ENCODE data around the gene SAP30BP.
"Not testable (repeated sequence)": the region's sequence is repeated elsewhere in the genome, so short reads cannot be mapped to it uniquely, and the experiment has no call there.

Gene SAP30BP

DNA sequence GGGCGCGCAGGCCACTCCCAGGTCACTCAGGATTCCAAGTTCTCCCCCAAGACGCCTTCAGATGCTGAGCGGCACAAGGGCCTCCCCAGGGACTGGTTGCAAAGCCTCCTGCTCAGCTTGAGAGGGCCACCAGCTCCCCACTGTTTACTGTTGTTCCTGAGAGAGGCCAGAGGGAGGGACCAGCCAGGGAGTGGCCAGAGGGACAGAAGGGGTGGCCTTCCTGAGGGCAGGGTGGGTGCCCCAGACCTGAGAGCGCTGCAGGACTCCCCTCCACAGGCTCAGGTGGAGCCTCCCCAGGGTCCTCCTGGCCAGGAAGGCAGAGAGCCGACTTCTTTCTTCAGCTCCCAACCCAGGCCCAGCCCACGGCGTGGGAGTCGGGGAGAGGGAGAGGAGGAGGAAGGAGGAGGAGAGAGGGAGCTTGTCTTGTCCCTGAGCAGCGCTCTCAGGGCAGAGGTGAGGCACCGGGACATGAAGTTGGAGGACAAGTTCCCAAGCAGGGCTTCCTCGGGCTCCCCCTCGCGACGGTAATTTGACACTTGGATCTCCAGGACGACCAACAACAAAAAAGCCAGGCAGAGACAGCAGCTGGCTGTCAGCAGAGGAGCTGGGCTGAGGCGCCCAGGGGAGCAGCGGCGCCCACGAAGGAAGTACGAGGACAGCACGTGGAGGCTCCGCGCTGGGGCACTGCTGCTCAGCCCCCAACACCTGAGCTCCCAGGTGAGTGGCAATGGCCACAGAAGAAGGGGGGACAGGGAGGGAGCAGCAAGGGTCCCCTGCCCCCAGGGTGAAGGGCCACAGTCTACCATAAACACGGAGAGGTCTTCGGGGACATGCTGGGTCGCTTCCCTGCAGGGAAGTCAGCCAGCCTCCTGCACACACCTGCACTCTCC, 33.4 kb upstream of the SAP30BP start:
- DNase-seq (ENCODE audit: low read depth, low spot score) = peak; percentile 97

DNA sequence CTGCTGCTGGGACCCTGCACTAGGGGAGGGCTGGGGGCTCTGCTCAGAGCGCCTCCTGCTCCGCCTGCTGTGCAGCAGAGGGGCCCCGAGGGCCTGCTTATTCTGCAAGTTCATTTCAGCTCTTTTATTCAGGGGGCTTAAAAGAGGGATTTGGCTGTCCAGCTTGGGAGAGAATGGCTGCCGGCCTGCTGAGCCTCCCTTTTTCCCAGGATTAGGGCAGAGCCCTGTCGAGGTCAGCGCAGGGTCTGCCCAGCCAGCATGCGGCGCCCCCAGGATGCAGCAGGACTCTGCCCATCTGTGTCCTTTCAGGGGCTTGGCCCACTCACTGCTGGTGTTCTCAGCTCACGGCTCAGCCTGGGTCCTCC, 32.8 kb upstream of the SAP30BP start:
- DNase-seq (ENCODE audit: low read depth, low spot score) = no peak

DNA sequence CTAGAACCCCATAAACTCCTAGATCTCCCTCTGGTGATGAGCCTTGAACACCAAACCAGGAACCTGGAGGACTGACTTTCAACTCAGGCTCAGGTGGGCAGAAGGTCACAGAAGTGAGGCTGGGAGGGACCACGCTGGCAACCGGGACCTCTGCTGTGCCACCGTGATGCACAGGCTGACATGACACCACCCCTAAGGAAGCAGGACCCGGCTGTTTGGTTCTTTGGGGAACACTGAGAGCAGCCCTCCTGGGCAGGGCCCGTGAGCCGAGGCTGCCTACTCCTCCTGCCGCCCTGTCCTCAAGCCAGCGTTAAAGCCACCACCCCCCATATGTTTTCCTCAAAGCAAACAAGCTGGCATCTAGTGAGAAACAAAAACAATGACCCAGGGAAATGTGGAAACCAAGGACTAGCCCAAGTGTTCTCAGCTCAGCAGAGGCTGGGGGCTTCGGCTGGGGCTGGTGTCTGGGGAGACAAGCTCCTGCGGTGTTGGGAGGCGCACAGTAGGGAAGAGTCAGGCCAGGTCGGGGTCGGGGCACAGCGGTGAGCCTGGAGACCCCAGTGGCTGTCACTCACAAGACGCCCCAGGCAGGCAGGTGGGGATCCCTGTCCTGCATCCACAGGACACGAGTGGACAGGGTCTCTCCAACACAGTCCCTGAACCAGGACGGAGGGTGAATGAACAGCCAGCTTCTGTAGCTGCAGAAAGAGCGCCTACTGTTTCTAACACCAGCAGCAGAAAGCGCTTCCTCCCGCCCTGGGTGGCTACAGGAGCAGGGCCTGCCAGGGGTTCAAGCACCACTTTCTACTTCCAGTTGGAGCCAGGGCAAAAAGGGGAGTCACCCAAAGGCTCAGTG, 32.2 kb upstream of the SAP30BP start:
- DNase-seq (ENCODE audit: low read depth, low spot score) = no peak

DNA sequence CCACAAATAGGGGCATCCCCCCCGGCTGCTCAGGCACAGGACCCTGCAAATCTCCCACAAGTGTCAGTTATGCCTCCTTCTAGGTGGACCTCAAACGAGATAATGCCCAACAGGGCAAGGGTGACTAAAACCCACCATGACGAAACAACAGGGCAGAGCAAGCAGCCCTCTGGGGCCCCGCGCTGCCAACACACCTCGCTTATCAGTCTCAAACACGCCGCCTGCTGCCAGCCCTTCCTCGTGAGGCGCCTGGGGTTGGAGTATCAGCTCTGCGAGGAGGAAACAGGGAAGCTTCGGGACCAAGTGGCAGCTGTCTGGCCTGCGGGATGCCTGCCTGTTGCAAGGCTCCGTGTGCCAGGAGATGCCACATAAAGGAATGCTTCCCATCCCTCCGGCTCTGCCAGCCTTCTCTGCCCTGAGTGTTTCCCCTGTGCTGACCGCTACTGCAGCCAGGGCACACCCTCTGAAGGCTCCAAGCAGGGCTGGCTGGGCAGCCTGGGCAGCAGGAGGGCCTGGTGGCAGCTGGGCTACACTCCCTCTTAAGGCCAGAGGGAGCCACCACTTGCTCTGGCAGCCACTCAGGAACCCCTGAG, 31.4 kb upstream of the SAP30BP start:
- DNase-seq (ENCODE audit: low read depth, low spot score) = no peak

DNA sequence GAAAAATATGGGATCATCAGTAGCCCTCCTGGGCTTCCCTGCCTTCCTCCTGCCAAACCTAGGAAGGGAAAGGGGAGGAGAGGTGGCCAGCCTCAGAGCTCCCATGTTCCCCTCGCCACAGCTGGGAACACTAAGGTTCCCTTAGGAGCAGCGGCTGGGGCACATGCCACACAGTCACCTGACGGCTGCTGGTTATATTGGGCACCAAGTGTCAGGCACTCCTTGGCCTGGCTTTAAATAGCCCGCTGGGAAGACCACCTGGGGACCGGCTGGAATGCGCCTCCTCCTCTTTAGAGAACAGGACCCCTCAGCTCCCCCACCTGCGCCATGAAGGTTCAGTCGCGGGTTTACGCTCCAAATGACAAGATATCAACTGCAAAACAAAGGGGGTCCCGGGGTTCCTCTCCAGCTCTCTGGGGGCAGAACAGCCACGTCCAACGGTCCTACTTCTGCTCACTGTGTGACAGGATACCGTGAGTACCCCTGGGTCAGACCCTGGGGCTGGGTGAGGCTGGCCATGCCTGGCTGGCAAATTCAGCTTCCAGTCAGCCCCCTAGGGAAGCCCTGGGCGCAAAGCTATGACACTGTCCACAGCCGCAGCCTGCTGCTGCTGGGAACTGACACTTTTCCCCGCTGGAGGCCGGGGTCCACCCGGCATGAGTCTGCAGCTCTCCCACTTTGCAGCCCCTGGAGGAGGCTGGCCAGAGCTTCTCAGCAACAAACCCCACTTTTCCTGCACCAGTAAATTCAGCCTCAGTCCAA, 30.6 kb upstream of the SAP30BP start:
- no peak for DNase-seq (ENCODE audit: low read depth, low spot score)

DNA sequence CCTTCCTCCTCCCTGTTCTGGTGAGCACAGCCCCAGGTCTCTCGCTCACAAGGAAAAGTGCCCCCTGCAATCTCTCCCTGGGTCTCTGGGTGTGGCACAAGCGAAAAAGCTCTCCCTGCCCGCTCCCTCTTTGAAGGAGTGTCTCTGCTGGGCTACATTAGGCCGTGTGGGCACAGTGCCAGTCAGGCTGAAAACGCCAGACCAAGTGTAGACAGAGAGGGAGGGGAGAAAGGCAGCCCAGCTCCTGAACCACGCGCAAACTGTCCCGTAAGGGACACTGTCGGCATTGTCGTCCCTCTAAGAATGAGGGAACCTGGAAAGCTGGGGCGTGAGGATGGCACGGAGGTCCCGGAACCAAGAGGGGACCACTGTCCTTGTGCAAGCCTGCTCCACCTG, 30.0 kb upstream of the SAP30BP start:
- DNase-seq (ENCODE audit: low read depth, low spot score) = no peak

DNA sequence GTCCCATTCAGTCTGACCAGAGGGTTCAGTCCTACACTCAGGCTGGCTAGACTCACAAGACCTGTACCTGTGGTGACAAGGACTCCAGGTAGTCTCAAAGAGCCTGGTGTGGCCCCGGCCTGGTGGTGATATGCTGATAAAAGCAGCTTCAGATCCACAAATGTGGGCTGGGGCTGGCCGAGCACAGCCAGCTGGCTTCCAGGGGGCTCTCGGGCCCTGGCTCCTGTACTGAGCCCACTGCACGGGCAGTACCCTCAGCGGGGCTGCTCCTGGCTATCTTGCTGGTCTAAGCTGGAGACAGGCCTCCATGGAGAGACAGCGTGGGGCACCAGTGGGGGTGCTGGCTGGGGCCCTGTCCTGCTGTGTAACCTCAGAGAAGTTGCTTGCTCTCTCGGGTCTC, 29.6 kb upstream of the SAP30BP start:
- DNase-seq (ENCODE audit: low read depth, low spot score) = no peak

DNA sequence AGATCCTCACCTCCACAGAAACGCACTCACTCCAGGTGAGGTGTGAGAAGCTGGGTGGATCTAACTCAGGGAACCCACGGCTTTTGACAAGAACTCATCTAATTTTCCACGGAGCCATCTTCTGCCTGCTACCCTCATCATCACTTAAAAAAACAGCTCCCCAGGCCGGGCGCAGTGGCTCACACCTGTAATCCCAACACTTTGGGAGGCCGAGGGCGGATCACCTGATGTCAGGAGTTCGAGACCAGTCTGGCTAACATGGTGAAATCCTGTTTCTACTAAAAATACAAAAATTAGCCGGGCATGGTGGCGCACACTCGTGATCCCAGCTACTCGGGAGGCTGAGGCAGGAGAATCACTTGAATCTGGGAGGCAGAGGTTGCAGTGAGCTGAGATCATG, 29.1 kb upstream of the SAP30BP start:
- not testable (repeated sequence) for DNase-seq (ENCODE audit: low read depth, low spot score)

DNA sequence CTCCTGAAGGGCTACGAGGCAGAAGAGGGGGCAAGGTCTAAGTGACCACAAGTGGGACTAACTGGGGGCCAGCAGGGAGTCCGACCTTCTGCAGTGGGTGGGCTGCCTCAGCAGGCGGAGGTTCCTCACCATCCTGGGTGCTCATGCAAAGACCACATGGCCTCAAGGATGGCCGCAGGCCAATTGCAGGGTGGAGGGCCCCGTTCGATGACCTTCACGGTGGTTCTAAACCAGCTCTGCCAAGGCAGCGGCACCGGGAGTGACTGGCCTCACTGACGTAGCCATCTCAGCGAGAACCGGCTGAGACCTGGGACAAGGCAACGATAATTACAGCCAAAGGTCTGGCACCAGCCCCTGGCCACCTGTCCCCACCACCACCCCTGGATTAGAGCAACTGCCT, 28.2 kb upstream of the SAP30BP start:
- DNase-seq (ENCODE audit: low read depth, low spot score) = no peak

DNA sequence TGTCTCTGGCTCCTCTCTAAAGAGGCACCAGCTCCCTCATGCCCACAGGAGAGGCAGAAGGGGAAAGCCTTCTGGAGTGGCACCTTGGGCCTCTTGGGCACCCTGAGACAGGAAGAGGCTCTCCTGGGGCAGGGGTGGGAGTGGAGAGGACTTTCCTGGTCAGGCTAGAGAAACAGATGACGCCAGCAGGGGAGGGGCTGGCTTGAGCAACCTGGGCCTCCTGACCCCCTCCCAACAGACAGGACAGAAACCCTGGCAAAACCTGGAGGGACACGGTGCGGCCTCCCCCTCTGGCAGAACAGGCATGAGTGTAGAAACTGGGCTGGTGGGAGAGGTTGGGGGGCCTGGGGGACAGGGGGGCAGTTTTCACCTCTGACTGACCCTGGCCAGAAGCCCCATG, 27.8 kb upstream of the SAP30BP start:
- DNase-seq (ENCODE audit: low read depth, low spot score) = no peak

DNA sequence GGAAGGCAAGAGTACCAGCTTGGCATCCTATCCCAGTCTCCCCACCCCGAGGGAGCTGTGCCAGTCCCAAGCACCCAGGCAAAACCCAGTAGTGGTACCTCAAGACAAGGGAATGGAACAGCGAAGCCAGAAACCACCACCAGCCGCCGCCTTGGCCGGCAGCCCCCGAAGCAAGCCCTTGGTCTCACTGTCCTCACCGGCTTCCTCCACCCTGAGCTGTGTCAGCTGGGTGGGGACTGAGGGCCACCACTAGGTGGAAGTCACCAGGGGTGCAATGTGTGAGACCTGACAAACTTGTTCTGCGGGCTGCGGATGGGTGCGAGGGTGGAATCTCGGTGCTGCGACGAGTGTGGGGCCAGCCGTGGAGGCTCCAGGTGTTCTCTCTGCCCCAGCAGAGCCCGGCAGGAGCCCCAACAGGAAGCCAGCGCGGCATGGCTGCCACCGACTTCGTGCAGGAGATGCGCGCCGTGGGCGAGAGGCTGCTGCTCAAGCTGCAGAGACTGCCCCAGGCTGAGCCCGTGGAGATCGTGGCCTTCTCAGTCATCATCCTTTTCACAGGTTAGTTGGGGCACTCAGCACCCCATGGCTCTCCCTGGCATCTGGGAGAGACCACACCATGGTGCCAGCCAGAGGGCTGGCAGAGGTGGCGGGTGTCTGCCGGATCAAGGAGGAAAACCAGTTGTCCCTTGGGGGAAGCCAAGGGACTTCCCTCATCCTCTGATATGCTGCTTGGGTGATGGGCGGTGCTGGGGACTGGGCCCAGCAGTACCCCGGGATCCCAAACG, 27.2 kb upstream of the SAP30BP start:
- DNase-seq (ENCODE audit: low read depth, low spot score) = peak; percentile 27

DNA sequence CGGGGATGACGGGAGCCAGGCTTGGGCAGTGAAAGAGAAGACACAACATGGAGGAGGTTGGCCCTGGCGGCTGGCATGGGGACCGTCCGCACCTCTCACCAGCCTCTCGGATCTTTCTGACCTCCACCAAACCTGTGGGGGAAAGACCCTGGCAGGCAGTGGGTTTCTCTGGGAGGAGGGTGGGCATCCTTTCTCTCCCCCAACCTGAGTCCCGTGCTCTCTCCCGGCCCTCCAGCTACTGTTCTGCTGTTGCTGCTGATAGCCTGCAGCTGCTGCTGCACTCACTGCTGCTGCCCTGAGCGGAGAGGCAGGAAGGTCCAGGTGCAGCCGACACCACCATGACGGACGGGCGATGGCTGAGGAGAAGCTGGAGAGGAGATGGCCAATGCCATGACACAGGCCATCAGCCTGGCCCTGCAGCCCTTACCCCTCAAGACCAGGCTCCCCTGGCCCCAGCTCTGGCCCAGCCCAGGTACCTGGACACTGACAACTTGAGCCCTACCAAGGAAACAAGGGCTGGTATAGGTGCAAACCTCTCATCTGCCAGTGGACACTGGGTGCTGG, 26.5 kb upstream of the SAP30BP start:
- no peak for DNase-seq (ENCODE audit: low read depth, low spot score)

DNA sequence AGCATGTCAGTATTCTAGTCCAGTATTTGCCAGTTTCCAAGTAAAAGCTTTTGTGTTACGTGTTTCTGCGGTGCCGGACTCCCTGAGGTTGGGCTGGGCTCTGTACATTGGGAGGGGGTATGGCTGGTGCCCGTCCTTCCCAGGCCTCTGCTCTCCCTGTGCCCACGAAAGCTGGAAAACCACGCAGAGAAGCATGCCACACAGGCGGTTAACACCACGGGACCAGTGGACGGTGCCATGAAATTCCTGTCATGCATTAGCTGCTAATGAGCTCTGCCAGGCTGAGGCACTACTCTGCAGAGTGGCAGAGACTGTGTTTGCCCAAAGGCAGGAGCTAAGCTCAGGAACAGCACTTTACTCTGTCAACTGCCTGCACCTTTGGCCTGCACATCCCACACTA, 25.8 kb upstream of the SAP30BP start:
- no peak for DNase-seq (ENCODE audit: low read depth, low spot score)

DNA sequence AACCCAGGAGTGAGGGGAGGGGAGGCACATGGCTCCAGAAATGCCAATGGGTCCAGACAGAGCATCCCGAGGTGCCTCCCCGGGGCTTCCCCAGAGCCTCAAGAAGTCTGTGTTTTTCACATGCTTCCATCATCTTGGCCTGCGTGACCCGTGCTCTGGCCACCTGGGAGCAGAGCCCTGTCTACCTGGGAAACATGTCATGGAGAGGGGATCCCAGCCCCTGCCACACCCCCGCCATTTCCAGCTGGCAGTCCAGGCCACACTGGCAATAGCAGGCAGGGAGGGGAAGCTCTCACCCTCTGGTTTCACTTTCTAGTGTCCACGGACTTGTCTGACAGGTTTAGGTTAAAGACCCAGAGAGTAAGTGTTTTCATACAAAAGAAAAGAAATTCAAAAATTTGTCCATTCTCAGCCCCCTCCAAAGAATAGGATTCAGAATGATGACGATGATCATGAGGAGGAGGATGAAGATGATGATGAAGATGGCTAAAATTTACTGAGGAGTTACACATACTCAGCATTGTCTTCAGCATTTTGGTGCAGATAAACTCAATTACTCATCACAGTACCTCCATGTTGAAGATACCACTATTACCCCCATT, 24.9 kb upstream of the SAP30BP start:
- DNase-seq (ENCODE audit: low read depth, low spot score) = no peak

DNA sequence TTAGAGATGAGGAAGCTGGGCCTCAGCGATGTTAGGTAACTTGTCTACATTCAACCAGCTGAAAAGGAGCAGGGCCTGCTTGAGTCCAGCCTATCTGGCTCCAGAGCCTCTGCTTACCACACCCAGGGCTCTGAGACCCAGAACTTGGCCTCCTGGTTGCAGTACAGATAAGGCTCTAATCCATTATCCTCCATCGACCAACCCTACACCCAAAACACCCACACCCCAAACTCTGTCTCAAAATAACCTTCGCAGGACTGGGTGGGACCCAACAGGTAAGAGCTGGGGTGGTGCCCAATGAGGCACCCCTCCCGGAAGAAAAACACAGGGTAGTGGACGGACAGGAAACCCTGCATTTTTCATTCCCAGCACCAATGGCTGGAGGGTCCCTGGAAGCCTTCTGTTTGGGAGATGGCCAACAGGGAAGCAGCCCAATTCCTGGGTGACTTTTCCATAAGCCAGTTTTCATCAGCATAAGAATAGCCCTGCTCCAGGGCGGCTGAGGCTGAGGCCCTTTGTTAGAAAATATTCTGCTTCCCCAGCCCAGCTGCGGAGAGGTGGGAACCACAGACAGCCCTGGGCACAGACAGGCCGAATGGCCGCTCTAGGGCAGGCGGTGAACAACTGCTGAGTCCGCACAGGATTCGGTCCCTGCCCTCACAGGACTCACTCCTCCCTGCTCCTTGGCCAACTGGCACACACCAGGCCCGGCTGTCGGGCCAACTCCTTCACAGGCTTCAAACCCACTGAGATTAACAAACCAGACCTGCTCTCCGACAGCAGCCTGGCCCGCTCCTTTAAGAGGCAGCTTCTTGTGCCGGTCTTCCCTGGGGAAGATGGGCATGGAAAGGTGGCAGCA, 24.1 kb upstream of the SAP30BP start:
- peak; percentile 88 for DNase-seq (ENCODE audit: low read depth, low spot score)

DNA sequence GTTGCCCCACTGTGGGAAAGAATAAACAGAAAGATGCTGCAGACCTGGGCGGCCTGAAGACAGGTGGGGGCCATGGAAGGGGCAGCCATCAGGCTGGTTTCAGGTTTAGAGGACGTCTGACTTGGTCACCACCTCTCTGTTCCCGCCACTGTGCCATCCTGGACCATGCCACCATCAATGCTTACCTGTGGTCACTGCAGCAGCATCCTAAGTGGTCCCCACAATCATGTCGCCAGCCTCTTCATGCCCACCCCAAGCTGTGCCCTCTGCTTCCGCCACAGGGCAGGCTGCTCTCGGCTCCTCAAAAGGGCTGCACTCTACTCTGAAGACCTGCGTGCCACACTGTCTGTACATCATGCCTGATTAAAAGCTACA, 23.5 kb upstream of the SAP30BP start:
- DNase-seq (ENCODE audit: low read depth, low spot score) = no peak

DNA sequence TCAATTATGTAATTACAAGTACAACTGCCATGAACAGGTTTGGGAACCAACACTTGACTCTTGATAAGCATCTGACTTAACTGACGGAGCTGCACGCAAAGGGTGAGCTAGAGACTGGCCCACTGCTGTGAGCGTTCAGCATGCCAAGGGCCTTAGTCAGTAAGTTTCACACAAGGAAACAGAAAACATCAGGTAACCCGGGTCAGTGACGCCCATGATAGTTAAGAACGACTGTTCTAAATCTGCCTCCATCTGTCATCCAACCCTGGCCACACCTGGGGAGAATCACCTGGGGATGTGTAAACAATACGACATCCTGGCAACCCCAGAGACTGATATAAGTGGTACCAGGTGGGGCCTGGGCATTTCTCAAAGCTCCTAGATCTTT, 21.6 kb upstream of the SAP30BP start:
- peak; percentile 72 for DNase-seq (ENCODE audit: low read depth, low spot score)

DNA sequence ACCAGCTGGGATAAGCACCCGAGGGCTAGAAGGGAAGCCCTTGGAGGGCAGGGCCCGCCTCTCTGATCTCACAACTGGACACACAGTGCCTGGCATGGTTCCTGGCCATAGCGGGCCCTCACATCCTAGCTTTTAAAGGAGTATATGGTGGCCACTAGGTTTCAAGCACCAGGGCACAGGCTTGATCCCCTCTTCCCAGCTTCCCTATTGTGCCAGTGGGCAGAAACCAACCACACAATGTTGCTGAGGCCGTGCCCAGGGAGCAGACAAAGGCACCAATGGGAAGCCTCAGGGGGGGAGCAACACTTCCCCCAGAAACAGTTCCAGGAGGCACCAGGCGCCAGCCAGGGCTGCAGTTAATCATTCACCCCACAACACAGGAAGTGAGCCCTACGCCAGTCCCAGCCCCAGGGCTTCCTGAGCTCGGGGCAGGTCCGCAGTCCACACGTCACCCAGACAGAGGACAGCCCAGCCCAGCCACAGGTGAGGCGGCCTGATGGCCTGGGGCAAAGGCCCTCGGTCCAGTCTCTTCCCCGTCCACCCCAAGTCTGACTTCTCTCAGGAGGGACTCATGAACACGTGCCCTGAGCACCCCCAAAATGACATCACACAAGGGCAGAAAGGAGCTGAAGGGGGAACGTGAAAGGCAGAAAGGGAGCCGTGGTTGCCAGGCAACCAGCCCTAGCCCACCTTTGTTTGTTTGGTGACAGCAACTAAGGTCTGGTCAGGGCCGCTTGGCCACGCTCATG, 21.1 kb upstream of the SAP30BP start:
- peak; percentile 82 for DNase-seq (ENCODE audit: low read depth, low spot score)

DNA sequence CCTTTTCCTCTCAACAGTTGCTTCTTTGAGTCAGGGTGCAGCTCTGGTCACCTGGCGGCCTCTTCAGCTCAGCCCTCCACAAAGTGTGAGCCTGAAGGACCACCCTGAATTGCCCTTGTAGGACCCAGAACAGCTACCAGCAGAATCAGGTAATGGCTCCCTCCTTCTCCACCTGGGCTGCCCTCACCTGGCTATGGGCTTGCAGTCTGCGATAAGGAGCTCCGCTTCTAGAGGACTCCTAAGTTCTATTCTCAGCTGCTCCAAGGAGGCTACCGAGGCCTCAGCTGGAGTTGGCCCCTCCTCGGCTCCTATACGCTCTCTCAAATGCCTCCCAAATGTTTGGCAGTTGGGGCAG, 20.5 kb upstream of the SAP30BP start:
- DNase-seq (ENCODE audit: low read depth, low spot score) = no peak

Measured in ELF-1 (cell line).